Stomach (tissue), 4 donors: ENCODE measurements around the gene MAGI1.

Experiments
- EP300 ChIP-seq: sonication (generic); formaldehyde crosslinking; IDR thresholded peaks from one replicate; pipeline ENCODE4 v1.6.1; 2017; ENCODE audit warnings: antibody characterized with exemption
- POLR2A ChIP-seq, 4 donors: fragments of 450-650 bp; IDR thresholded peaks; one replicate each; pipeline ENCODE4 v1.6.1; 2016; ENCODE audit warnings: antibody characterized with exemption in 4 of 4, control low read depth in 2 of 4, mild to moderate bottlenecking in 1 of 4, moderate library complexity in 1 of 4
- POLR2AphosphoS5 ChIP-seq, 3 donors: sonication (generic); formaldehyde crosslinking; IDR thresholded peaks; one replicate each; pipeline ENCODE4 v1.6.1; 2016; ENCODE audit warnings: antibody characterized with exemption in 3 of 3
- TF ChIP-seq, protein P1 (sequence below), 7 experiments: fragments of 450-650 bp in 4 of 7; fragments of 200-600 bp in 3 of 7; sonication (generic) in 3 of 7; IDR thresholded peaks; one replicate each; pipeline ENCODE4 v1.5.1; 2016 to 2019; ENCODE audit warnings: antibody characterized with exemption in 7 of 7, control low read depth in 2 of 7, mild to moderate bottlenecking in 1 of 7

DNA sequence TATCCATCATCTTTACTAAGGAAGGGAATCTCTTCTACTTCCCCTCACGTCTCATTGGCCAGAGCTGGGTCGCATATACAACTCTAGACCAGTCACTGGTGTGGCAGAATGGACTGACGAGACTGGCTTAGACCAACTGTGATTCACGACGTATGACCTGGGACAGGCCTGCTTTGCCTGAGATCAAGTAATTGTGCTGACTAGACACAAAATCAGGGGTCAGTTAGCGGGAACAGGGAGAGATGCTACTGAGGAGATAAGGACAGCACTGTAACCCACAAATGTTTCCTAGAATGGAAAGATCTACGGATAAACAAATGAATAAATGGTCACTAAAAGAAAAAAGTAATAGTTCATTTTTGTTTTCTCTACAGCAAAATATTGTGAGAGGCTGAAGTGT is 308.3 kb downstream of the MAGI1 start:
- TF ChIP-seq POLR2A (IDR thresholded peaks at IDR 0.05), result no peak
- TF ChIP-seq, protein P1, sequence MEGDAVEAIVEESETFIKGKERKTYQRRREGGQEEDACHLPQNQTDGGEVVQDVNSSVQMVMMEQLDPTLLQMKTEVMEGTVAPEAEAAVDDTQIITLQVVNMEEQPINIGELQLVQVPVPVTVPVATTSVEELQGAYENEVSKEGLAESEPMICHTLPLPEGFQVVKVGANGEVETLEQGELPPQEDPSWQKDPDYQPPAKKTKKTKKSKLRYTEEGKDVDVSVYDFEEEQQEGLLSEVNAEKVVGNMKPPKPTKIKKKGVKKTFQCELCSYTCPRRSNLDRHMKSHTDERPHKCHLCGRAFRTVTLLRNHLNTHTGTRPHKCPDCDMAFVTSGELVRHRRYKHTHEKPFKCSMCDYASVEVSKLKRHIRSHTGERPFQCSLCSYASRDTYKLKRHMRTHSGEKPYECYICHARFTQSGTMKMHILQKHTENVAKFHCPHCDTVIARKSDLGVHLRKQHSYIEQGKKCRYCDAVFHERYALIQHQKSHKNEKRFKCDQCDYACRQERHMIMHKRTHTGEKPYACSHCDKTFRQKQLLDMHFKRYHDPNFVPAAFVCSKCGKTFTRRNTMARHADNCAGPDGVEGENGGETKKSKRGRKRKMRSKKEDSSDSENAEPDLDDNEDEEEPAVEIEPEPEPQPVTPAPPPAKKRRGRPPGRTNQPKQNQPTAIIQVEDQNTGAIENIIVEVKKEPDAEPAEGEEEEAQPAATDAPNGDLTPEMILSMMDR (IDR thresholded peaks at IDR 0.05), result no peak
- no peak for TF ChIP-seq EP300
- TF ChIP-seq POLR2AphosphoS5 (IDR thresholded peaks at IDR 0.05), result no peak
